AG20443 (cell line): Measurements from ENCODE around the gene NUDT22.

Experiments
- DNase-seq: peaks from one replicate; pipeline ENCODE4 v3.0.0; 2012; ENCODE audit warnings: low spot score, mixed read lengths

The NUDT22 gene

DNA sequence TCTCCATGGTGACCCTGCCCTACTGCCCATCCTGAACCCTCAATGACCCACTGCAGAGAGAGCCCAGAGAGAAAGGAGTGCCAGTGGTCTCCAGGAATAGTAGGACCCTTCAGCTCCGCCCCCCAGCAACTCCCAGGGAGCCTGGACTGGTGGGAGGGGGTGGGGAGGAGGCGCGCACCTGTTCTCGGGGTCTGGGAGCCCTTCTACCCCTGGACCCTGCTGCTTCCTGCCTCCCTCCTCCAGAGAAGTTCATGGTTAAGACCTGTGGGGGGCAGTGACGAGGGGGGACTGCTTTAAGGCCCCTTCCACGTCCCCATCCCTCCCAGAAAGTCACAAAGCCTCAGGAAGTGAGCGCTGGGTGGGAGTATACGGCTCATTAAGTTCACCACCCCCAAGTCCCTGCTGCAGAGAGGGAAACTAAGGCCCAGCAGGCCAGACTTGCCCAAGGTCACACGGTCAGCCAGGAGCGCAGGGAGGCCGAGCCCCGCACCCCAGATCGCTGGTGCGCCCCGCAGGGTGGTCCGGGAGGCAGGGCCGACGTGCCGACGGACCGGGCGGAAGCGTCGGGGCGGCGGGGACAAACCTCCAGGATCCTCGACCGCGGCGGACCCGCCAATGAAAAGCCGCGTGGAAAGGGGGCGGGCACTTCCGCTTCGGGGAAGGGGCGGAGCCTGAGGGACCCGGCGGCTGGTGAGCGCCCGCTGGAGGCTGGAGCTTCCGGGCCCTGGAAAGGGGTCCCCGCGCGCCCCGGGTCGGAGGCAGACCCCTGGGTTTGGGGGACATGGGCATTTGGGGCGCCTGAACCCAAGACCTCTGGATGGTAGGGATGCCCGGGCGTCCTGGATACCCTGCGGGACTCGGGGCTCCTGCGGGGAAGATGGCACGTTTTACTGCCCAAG lies at the start of gene NUDT22, which contains the start of gene TRPT1:
Gene NUDT22, plus strand, starts transcription at position 667 of the 899 bp plus-strand sequence. CDS start 379 bp downstream, outside the sequence.
Gene TRPT1, minus strand, starts transcription at position 579 of the 899 bp plus-strand sequence. Its CDS starts 326 bp downstream, at position 253.
- peak; percentile 94 for DNase-seq

- no peak for DNase-seq
Measured at GRCh38 chr11:64176751-64177150, 49.3 kb upstream of the NUDT22 start.

DNA sequence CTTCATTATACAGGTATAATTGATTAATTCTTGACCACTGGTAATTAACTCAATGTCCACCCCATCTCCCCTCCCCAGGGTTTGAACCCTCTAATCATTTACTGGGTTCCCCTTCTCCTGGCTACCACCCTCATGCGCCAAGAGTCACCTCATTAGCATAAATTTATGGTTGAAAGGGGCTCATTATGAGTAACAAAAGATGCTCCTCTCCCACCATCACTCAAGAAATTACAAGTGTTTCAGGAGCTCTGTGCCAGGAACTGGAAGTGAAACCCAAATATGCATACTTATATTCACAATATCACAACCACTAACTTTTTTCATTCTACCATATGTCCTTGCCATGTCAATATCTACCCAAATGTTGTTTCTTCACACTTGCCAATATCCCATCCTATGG lies 47.9 kb upstream of the NUDT22 start:
- DNase-seq = no peak

GRCh38 chr11:64178951-64179639 lies 47.0 kb upstream of the NUDT22 start:
- no peak for DNase-seq

GRCh38 chr11:64180891-64181290 lies 45.2 kb upstream of the NUDT22 start:
- DNase-seq = no peak

DNA sequence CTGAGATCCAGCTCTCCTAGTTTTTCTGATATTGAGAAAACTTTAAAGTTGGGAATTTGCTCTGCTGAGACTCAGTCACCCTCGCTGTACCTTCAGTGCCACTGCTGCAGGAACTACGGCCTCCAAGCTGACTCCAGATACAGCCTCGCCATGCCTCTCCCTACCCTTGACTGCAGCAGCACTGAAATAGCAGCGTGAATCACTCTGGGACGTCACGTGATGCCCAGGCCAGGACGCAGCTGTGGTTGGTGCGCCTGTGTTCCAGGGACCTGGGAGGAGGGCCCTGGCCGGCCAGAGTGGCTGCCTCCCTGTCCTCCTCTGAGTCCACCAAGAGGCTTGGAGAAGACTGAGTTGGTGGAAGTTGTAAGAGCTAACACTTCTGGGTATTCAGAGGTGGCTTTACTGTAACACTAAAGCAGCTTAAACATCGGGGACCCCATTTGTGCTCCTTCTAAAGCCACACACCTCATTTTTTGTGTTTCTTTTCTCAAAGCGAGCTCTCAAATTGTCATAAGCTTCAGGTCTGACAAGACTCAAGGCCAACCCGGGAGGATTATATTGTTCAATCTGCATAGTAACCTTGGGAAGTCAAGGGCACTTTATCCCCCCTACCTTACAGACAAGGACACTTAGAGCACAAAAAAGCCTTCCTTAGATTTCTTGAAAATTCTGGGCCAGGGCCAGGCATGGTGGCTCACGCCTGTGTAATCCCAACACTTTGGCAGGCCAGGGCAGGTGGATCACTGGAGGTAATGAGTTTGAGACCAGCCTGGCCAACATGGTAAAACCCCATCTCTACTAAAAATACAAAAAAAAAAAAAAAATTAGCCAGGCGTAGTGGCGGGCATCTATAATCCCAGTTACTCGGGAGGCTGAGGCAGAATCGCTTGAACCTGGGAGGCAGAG lies 44.3 kb upstream of the NUDT22 start:
- peak; percentile 94 for DNase-seq

DNA sequence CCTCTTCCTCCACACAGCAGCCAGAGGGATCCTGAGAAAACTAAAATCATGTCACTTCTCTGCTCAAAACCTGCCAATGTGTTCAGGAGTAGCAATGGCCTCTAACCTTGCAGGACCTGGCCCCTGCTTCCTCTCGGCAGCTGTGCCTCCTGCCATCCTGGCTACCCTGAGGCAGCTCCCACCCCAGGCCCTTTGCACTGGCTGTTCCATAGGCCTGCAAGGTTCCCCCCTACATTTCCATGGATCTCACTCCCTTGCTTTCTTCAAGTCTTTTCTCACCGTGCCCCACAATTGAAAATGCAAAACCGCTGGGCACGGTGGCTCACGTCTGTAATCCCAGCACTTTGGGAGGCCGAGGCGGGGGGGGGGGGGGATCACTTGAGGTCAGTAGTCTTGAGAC lies 42.2 kb upstream of the NUDT22 start:
- no peak for DNase-seq

- peak; percentile 84 for DNase-seq
Measured at GRCh38 chr11:64185175-64185692, 40.8 kb upstream of the NUDT22 start.

DNA sequence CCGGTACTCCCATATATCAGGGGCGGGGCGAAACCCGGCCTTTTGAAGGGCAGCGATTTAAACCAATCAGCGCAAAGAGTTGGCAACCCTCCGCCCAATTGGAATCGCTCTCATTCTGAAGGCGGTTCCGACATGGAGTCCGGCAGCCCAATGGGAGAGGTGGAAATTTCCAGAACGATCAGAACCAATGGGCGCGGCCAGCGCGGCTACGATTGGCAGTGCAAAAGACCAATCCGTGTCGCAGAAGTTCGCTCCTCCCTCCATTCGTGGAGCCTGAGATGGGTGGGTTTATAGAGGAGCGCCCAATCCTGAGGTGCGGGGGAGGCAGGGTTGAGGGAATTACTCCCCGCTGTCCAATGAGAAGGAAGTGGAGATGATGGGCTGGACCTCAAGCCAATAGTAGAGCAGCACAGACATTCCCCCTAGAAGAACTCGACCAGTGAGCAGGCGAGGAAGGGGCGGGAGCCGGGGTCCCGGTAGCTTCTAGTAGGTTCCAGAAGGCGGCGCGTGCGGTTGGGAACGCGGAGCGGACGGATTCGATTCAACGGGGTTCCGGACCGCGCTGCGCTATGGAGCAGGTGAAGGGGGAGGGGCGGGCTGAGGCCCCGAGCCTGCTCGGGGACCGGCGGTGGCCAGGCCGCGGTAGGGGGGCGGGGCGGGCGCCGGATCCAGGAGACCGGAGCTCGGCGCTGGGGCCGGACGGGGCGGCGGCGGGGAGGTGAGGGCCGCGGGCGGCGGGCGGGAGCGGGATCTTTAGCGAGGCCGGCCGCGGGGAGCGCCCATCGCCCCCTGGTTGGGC lies 40.2 kb upstream of the NUDT22 start, which contains the start of gene STIP1:
Gene STIP1, plus strand, starts transcription at position 479 of the 799 bp plus-strand sequence. Its CDS starts 91 bp downstream, at position 570.
- DNase-seq = peak; percentile 97

GRCh38 chr11:64186492-64187165 lies 39.4 kb upstream of the NUDT22 start:
- DNase-seq = no peak

GRCh38 chr11:64192434-64192833 lies 33.6 kb upstream of the NUDT22 start:
- DNase-seq = no peak

GRCh38 chr11:64196626-64197025 lies 29.4 kb upstream of the NUDT22 start:
- no peak for DNase-seq

- DNase-seq = no peak
Measured at GRCh38 chr11:64198511-64198910, 27.6 kb upstream of the NUDT22 start.

- no peak for DNase-seq
Measured at GRCh38 chr11:64201543-64201942, 24.5 kb upstream of the NUDT22 start.

GRCh38 chr11:64202992-64203391 lies 23.1 kb upstream of the NUDT22 start:
- no peak for DNase-seq

GRCh38 chr11:64203421-64204079 lies 22.5 kb upstream of the NUDT22 start:
- DNase-seq = no peak

DNA sequence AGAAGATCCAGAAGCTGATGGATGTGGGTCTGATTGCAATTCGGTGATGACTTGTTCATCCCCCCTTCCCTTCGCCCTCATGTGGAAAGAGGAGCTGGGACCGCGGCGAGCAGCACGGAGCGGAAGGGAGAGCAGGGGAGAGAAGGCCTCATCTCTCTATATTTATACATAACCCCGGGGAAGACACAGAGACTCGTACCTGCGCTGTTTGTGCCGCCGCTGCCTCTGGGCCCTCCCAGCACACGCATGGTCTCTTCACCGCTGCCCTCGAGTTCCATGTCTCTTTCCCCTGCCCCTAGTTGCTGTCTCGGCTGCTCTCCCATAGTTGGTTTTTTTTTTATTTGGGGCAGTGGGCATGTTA lies 22.0 kb upstream of the NUDT22 start:
- DNase-seq = no peak

GRCh38 chr11:64204464-64204989 lies 21.5 kb upstream of the NUDT22 start:
- DNase-seq = peak; percentile 94

DNA sequence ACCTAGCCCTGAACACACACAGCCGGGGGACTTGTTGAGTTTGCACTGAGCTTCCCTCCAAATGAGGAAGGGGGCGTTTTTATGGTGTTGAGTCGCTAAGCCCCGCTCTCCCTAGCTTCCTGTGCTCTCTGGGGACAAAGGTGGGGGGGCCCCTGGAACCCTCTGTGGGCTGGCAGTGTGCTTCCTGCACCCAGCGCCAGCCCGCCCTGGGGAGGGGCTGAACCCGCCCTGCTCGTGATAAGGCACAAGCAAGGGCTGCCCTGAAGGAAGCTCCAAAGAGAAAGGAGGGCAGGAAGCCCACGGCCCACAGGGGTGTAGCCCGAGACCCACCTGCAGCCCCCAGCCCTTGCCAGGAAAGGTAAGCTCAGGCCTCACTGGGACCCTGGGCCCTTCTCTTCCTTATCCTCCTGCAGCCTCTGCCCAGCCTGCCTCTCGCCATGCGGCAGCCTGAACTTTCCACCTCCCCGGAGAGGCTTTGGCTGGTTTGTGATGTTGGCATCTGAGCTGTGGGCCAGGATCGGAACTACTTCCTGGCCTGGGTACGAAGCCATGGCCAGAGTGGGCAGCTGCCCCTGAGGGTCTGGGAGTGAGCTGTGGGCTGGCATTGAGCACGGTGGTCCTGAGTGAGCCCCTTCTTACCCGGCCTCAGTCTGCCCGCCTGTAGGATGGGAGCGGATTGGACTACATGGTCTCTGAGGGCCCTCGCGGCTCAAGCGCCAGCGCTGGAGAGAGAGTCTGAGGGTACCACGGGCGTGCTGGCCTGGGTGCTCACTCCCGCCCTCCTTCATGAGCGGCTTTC lies 19.4 kb upstream of the NUDT22 start, which contains the start of gene FERMT3:
Gene FERMT3, plus strand, starts transcription at position 265 of the 799 bp plus-strand sequence. CDS start 644 bp downstream, outside the sequence.
- no peak for DNase-seq
